Activated CD8-positive, alpha-beta memory T cell treated with anti-CD3 and anti-CD28 coated beads, Interleukin-2, amount 50 U/mL, for 24 hours (primary cell): ENCODE data around the gene SHROOM2.

Source experiments
- DNase-seq: peaks from one replicate; pipeline ENCODE4 v3.0.0-alpha.2; 2020; ENCODE audit errors: extremely low read depth

The SHROOM2 gene

GRCh38 chrX:9943420-9943819, 157.2 kb downstream of the SHROOM2 start:
- DNase-seq, result no peak

DNA sequence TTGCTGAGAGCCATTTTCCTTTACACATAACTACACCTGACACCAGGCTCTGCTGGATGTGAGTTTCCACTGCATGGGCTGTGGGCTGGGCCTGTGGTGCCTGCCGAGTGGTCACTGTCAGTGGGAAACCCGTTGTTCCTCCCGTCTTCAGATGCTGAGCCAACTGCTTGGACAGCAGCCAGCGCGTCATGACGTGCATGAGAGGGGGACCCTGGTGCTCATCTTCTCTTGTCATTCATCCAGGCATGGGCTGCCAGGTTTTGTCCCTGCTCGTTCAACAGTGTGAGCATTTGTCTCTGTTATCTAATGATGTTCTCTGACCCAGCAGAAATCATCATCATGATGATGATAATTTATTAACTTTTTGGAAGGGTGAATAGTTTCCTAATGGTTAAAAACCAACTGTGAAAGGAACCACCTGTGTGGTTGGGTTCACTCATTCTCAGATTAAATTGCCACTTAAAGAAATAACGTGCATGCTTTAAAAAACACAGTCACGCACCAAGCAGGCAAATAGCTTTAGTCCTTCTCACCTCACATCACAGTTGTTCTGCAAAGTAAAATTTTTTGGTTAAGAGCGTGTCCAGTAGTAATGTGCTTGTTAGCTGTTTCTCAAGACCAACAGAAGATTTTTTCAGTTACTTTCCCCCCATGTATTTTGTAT, 161.0 kb downstream of the SHROOM2 start:
- no peak for DNase-seq

GRCh38 chrX:9948406-9948805, 162.2 kb downstream of the SHROOM2 start:
- no peak for DNase-seq

DNA sequence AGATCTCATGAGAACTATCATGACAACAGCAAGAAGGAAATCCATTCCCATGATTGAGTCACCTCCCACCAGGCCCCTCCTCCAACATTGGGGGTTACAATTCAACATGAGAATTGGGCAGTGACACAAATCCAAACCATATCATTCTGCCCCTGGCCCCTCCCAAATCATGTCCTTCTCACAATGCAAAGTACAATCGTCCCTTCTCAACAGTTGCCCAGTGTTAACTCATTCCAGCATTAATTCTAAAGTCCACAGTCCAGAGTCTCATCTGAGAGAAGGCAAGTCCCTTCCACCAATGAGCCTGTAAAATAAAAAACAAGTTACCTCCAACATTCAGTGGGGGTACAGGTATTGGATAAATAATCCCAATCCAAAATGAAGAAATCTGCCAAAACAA, 166.1 kb downstream of the SHROOM2 start:
- DNase-seq, result no peak

DNA sequence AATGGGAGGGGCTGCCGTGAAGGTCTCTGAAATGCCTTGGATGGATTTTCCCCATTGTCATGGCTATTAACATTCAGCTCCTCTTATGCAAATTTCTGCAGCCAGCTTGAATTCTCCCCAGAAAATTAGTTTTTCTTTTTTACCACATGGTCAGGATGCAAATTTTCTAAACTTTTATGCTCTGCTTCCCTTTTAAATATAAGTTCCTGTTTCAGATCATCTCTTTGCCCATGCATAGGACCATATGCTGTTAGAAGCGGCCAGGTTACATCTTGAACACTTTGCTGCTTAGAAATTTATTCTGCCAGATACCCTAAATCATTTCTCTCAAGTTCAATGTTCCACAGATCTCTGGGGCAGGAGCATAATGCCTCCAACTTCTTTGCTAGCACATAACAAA, 167.2 kb downstream of the SHROOM2 start:
- DNase-seq, result no peak

GRCh38 chrX:9955506-9955905, 169.3 kb downstream of the SHROOM2 start:
- DNase-seq, result no peak

DNA sequence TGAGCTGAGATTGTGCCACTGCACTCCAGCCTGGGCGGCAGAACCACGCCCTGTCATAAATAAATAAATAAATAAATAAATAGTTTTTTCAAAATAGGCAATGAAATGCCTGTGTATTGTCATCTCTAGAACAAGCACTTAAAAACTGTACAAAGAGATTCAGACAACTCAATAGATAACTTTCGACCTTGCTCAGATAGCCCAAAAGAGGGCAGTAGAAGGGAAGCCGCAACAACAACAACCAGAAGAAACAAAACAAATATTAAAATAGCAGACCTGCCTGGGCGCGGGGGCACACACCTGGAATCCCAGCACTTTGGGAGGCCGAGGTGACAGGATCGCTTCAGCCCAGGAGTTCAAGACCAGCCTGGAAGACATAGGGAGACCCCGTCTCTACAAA, 171.5 kb downstream of the SHROOM2 start:
- no peak for DNase-seq

GRCh38 chrX:9958183-9958582, 172.0 kb downstream of the SHROOM2 start:
- no peak for DNase-seq

GRCh38 chrX:9961750-9962149, 175.5 kb downstream of the SHROOM2 start:
- no peak for DNase-seq

- DNase-seq, result no peak
Measured at GRCh38 chrX:9966775-9967408, 180.7 kb downstream of the SHROOM2 start, which contains the start of gene CLDN34. CLDN34 (plus strand) TSS chrX:9967358; CDS start chrX:9967358, 0 bp downstream.

DNA sequence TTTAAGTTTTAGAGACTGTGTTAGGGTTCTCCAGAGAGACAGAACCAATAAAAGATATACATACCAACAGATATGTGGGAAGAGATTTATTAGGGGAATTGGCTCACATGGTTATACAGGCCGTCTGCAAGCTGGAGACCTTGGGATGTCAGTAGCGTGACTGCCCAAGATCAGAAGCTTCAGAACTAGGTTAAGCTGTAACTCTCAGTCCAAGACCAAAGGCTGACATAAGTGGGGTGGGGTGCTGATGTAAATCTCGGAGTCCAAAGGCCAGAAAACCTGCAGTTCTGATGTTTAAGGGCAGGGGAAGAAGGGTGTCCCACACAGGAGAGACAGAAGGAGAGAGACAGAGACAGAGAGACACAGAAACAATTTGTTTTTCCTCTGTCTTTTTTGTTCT, 191.4 kb downstream of the SHROOM2 start:
- no peak for DNase-seq

DNA sequence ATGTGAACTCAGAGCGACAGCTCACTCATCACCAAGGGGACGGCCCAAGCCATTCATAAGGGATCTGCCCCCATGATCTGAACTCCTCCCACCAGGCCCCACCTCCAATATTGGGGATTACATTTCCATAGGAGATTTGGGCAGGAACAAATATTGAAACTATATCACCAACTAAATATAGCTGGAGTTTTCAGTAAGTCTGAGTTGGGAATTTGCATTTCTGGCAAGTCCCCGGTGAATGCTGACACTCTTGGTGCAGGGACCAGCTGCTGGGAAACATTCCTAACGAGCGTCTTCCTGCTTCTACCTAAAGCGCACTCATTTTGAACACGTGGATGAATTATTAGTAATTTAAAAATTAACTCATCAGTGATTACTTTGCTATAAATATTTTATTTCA, 194.2 kb downstream of the SHROOM2 start:
- DNase-seq, result no peak

GRCh38 chrX:9980927-9981326, 194.7 kb downstream of the SHROOM2 start:
- DNase-seq, result no peak

- DNase-seq, result no peak
Measured at GRCh38 chrX:9983441-9983840, 197.2 kb downstream of the SHROOM2 start.

GRCh38 chrX:9983846-9984245, 197.6 kb downstream of the SHROOM2 start:
- no peak for DNase-seq

DNA sequence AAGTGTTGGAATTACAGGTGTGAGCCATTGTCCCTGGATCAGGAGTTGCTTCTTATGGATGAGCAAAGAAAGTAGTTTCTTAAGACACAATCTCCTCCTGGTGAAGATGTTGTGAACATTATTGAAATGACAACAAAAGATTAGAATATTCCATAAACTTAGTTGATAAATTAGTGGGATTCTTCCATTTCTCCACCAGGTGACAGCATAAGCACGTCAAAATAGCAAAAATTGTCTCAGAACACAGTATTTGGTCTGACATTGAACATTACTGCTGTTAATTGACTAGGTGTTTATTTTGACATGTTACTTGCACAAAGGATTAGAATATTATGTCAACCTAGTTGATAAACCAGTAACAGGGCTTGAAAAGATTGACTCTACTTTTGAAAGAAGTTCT, 202.5 kb downstream of the SHROOM2 start:
- DNase-seq, result no peak

- no peak for DNase-seq
Measured at GRCh38 chrX:9992061-9992460, 205.8 kb downstream of the SHROOM2 start.

DNA sequence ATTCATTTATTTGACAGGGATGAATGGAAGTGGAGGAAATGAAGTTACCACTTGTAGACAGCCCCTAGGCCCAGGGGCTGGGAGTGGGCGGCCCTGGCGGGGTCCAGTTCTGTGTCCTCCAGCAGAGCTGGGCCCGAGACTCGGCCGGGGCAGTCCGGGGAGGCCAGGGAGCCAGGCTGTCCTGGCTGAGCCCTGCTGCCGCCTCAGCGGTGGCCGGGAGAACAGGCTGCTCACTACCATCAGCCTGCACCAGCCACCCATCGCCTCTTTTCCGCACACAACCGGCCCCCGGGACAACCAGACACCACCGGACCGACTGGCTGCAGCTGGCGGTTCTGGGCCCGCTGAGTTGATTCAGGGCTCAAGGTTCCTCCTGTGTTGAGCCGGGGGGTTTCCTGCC, 206.5 kb downstream of the SHROOM2 start:
- no peak for DNase-seq

DNA sequence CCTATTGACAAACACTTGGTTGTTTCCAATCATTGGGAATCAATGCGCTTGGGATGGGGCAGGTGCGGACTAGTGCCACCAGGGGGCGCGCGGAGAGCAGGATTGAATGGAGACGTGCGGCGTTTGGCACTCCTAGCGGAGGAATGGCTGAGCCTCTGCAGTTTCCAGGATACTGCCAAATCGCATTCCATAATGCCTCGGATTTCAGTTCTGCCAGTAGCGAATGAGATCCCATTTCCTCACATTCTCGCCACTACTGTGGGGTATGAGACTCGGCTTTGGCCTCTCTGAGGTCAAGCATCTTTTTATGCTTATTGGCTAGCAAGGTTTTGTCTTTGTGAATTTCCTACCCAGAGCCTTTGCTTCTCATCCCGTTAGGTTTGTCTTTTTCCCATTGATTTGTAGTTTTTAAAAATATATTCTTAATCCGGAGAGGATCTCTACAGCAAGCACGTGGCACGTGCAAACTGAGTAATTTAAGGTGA, 209.7 kb downstream of the SHROOM2 start:
- DNase-seq, result peak; percentile 42

DNA sequence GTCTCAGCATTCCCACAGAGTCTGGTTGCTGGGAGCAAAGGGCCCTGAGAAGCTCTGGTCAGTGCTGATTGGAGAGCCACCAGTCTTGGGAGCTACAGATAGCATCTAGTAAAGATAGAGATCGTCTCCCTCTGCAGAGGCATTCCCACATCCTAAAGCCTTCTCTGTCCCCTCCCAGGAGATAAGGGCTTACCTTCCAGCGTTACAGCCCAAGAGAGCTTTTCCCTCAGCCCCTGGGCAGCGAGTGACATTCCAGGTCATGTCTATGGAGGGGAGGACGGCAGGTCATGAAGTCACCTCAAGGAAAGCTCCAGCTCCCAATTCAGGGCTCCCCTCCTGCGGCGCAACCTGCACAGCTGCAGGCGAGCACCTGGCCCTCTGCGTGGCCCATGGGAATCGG, 210.8 kb downstream of the SHROOM2 start:
- no peak for DNase-seq

- no peak for DNase-seq
Measured at GRCh38 chrX:9997524-9997923, 211.3 kb downstream of the SHROOM2 start.
